ENCODE measurements around the gene RPL19. TPM values are rescaled to one million over a fixed set of nuclear protein-coding genes. Genes with fewer than 3 reads are reported as not detected.

Gene RPL19
- total and polyA plus RNA-seq, 4 donors, result 1,387 to 4,055 (median 1,971) TPM

DNA sequence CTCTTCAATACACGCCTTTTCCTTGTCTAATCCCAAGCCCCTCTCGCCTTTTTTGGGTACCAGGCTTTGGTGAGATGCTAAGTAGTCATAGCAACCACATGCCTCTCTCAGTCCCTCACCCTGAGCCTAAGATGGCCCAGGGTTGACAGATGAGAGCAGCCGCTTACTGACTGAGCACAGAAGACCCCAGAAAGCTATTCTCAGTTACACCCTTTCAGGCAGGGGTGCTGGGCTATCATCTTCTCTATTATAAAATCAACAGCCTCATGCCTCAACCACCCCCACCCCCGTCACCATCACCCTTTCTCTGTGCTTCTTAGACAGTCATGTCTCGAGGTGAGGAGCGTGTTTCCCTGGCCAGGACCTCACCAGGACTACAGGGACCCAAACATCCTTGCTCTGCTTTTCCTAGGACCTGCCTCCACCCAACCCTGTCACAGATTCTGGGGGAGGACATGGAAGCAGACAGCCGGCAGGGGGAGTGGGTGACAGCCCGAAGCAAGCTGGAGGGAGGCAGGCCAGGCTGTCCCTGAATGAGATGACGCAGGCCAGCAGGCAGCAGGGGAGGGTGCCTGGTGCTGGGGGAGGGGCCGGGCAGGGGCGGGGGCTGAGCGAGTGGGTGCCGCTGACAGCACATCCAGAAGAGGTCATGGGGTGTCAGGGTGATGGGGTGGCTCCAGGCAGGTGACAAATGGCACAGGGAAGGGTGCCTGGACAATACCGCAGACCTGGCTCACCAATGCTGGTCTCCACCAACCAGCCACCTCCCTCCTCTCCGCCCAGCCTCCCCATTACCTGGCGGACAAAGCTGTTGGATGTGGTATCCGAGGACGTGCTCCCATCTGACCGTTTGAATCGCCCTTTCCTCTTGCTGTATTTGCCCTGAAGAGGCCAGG lies 5.7 kb upstream of the RPL19 start:
- Histone ChIP-seq H3K36me3 (ENCODE audit: control insufficient read depth in 4 of 4, insufficient read depth in 4 of 4, low read length in 4 of 4) (peaks cover 0 to 25% (median 7%) of the 10 kb centered on the region in 4 donors), H3K27ac (ENCODE audit: low read depth in 1 of 2, low read length in 1 of 2) (peak overlapping the region in 1 of 2 donors; percentile 82), H3K4me1 (ENCODE audit: control insufficient read depth in 5 of 5, insufficient read depth in 5 of 5, low read length in 5 of 5) (peaks cover 0 to 33% (median 9%) of the 10 kb centered on the region in 5 donors), H3K4me3 (no peak overlapping the region), H3K27me3 (ENCODE audit: control insufficient read depth in 3 of 3, insufficient read depth in 3 of 3, low read length in 2 of 3) (no peaks in the 10 kb centered on the region), H3K9ac (ENCODE audit: insufficient read depth in 1 of 2, low read length in 2 of 2) (no peak overlapping the region), H3K9me3 (ENCODE audit: control insufficient read depth in 4 of 4, insufficient read depth in 3 of 4, low read length in 3 of 4) (no peaks in the 10 kb centered on the region)
- TF ChIP-seq, protein P1, sequence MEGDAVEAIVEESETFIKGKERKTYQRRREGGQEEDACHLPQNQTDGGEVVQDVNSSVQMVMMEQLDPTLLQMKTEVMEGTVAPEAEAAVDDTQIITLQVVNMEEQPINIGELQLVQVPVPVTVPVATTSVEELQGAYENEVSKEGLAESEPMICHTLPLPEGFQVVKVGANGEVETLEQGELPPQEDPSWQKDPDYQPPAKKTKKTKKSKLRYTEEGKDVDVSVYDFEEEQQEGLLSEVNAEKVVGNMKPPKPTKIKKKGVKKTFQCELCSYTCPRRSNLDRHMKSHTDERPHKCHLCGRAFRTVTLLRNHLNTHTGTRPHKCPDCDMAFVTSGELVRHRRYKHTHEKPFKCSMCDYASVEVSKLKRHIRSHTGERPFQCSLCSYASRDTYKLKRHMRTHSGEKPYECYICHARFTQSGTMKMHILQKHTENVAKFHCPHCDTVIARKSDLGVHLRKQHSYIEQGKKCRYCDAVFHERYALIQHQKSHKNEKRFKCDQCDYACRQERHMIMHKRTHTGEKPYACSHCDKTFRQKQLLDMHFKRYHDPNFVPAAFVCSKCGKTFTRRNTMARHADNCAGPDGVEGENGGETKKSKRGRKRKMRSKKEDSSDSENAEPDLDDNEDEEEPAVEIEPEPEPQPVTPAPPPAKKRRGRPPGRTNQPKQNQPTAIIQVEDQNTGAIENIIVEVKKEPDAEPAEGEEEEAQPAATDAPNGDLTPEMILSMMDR (IDR thresholded peaks at IDR 0.05; ENCODE audit: control extremely low read depth, extremely low read depth), result no peak
- ATAC-seq (ENCODE audit: insufficient read depth, low FRiP score), result no peak
- WGBS, 2 donors, result 64 to 80% methylated on average over 20 of the region's 20 CpGs
- DNase-seq, result peak; percentile 58 to 71 (median 61)

DNA sequence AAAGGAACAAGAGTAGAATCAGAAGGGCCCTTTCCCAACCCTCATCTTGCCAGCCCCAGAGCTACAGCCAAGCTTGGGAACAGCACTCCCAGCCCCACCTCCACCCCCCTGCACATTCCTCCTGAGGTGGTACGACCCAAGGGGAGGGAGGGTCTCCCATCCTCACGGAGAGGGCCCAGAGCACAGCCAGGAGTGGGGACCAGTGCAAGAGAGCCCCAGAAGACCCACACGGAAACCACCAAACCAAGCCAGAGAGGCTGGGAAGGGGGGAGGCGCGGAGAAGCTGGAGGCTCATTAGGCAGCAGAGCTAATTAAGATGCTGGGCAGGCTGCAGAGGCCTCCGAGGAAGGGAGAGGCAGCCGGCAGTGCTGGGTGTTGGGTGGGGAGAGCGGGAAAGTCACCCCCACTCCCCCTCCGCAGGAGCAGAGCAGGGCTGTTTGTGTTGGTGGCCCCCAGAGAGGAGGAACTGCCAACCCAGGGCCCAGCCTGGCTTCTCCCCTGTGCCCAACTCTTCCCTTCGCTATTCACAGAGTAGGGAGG lies 5.0 kb upstream of the RPL19 start:
- peaks cover 0 to 25% (median 7%) of the 10 kb centered on the region in 4 donors for H3K36me3 ChIP-seq (ENCODE audit: control insufficient read depth in 4 of 4, insufficient read depth in 4 of 4, low read length in 4 of 4)
- H3K9me3 ChIP-seq (ENCODE audit: control insufficient read depth in 4 of 4, insufficient read depth in 3 of 4, low read length in 3 of 4), result no peaks in the 10 kb centered on the region
- H3K9ac ChIP-seq (ENCODE audit: insufficient read depth in 1 of 2, low read length in 2 of 2), result no peak overlapping the region
- no peaks in the 10 kb centered on the region for H3K27me3 ChIP-seq (ENCODE audit: control insufficient read depth in 3 of 3, insufficient read depth in 3 of 3, low read length in 2 of 3)
- H3K27ac ChIP-seq (ENCODE audit: low read depth in 1 of 2, low read length in 1 of 2), result peak overlapping the region in 1 of 2 donors; percentile 82
- H3K4me3 ChIP-seq, result no peak overlapping the region
- peaks cover 0 to 37% (median 9%) of the 10 kb centered on the region in 5 donors for H3K4me1 ChIP-seq (ENCODE audit: control insufficient read depth in 5 of 5, insufficient read depth in 5 of 5, low read length in 5 of 5)
- no peak for ATAC-seq (ENCODE audit: insufficient read depth, low FRiP score)
- TF ChIP-seq, protein P1 (IDR thresholded peaks at IDR 0.05; ENCODE audit: control extremely low read depth, extremely low read depth), result no peak
- no peak for DNase-seq
- WGBS, 2 donors, result 61 to 87% methylated on average over 10 of the region's 10 CpGs

DNA sequence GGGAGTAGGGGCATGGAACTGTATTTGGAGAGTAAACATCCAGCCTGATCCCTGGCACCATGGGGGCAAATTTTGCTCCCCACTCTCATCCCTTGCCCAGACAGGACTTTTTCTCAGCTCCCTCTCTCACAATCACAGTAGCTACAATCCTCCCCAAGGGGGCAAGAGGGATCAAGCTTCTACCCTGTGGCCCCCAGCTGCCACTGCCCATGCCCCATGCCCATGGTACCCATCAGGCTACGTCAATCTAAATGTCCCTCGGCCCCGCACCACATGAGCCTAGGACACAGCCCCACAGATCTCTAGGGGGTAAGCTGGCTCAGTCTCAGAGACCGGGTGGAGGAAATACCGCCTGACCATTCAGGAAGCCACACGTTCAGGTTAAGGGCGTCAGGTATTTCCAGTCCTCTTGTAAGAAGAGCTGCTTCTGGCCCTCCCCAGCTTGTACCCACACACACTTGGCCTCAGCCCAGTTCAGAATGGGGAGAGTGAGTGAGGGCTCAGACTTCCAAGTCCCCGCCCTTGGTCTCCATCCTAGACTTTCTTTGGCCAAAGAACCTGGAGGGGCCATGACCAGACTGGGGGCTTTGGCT lies 4.4 kb upstream of the RPL19 start:
- TF ChIP-seq, protein P1 (IDR thresholded peaks at IDR 0.05; ENCODE audit: control extremely low read depth, extremely low read depth), result no peak
- Histone ChIP-seq H3K27ac (ENCODE audit: low read depth in 1 of 2, low read length in 1 of 2) (peak overlapping the region in 1 of 2 donors; percentile 82), H3K4me3 (no peak overlapping the region), H3K4me1 (ENCODE audit: control insufficient read depth in 5 of 5, insufficient read depth in 5 of 5, low read length in 5 of 5) (peaks cover 0 to 38% (median 9%) of the 10 kb centered on the region in 5 donors), H3K36me3 (ENCODE audit: control insufficient read depth in 4 of 4, insufficient read depth in 4 of 4, low read length in 4 of 4) (peaks cover 0 to 24% (median 7%) of the 10 kb centered on the region in 4 donors), H3K9me3 (ENCODE audit: control insufficient read depth in 4 of 4, insufficient read depth in 3 of 4, low read length in 3 of 4) (no peaks in the 10 kb centered on the region), H3K9ac (ENCODE audit: insufficient read depth in 1 of 2, low read length in 2 of 2) (peak overlapping the region in 1 of 2 donors; percentile 15), H3K27me3 (ENCODE audit: control insufficient read depth in 3 of 3, insufficient read depth in 3 of 3, low read length in 2 of 3) (no peaks in the 10 kb centered on the region)
- 42 to 54% methylated on average over 8 of the region's 8 CpGs for WGBS, 2 donors
- DNase-seq (peak; percentile 26 to 71 (median 47)), ATAC-seq (ENCODE audit: insufficient read depth, low FRiP score) (peak; percentile 7)

Measured in lung (tissue), 12 donors.